ENCODE results near the gene PHLDA1. TPM values are rescaled to one million over a fixed set of nuclear protein-coding genes. Genes with fewer than 3 reads are reported as not detected.

Gene PHLDA1
- total and polyA plus RNA-seq, 4 experiments from 2014 or later = 1.3 to 8.5 (median 5.2) TPM

DNA sequence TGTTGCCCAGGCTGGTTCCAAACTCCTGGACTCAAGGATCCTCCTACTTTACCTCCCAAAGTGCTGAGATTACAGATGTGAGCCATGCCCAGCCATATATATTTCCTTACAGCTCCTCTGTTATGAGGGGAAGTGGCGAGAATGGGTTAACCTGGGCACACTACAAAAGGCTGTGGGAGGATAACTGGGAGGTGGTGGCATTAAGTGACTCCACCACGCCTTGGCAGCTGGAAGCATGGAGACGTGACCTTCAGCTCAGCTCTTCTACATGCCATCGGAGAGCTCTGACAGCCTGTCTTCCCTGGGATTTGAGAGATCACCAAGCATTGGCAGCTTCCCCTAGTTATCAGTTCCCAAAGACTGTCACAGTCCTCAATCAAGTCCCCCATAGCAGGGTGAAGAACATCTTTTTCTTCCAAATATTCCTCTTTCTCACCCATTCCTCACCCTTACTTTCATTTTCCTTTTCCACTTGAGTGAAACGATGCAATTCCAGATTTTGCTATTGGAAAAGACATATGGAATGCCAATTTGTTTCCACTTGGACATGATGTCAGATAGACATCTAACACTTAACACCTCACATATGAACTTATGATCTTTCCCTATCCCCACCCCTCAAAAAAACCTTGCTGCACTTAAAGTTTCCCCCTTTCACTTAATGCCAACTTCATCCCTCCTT, 48.5 kb downstream of the PHLDA1 start:
- peaks cover 50% of the 10 kb centered on the region for H3K4me1 ChIP-seq (ENCODE audit: insufficient read depth, low read length)
- H3K9me3 Mint-ChIP-seq = peaks cover 0 to 4% (median 0%) of the 10 kb centered on the region in 8 donors
- intact Hi-C loops (cut with micrococcal nuclease) = no loop called here
- H3K27ac ChIP-seq (ENCODE audit: low read depth, low read length) = no peak overlapping the region
- H3K9me3 ChIP-seq (ENCODE audit: control insufficient read depth in 1 of 2, low read length in 2 of 2) = no peaks in the 10 kb centered on the region
- H3K36me3 ChIP-seq (ENCODE audit: insufficient read depth, low read length) = no peaks in the 10 kb centered on the region
- ChIA-PET POLR2A (ENCODE audit: partially characterized antibody) (interaction anchor here (1.3 to 6.5 kb wide), 2 partner anchors 38 to 48 kb away, joined by 5 to 80 read pairs; partner anchors contain the start of gene PHLDA1), CTCF (ENCODE audit: partially characterized antibody) (no interaction called here)
- no peak overlapping the region for H3K4me3 ChIP-seq (ENCODE audit: low read length in 2 of 2)
- H3K27me3 ChIP-seq (ENCODE audit: insufficient read depth, low read length) = no peaks in the 10 kb centered on the region
- H3K27me3 Mint-ChIP-seq = no peaks in the 10 kb centered on the region
- peak overlapping the region in 6 of 7 donors; percentile 7 to 95 (median 51) for H3K27ac Mint-ChIP-seq
- H3K36me3 Mint-ChIP-seq = no peaks in the 10 kb centered on the region
- H3K4me1 Mint-ChIP-seq = peaks cover 36 to 62% (median 50%) of the 10 kb centered on the region in 4 donors
- DNase-seq = no peak
- peak overlapping the region in 3 of 8 donors; percentile 0 to 37 (median 34) for H3K4me3 Mint-ChIP-seq

DNA sequence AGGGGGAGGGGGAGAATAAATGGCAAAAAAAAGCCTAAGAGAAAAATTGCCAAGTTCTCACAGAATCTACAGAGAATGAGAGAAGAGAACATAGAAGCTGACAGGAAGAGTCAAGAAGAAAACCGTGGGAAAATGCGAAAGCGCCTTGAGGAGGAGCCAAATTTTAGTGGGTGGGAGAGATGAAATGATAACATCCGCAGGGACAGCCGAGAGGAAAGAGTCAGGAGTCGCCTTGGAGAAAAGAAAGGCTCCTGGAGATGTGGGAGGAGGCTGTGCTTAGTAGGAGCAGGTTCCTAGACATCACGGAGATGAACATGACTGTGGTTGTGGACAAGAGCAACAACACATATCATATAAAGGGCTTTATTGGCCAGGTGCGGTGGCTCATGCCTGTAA, 49.4 kb downstream of the PHLDA1 start:
- Histone ChIP-seq H3K9me3 (ENCODE audit: control insufficient read depth in 1 of 2, low read length in 2 of 2) (no peaks in the 10 kb centered on the region), H3K36me3 (ENCODE audit: insufficient read depth, low read length) (no peaks in the 10 kb centered on the region), H3K27me3 (ENCODE audit: insufficient read depth, low read length) (no peaks in the 10 kb centered on the region), H3K4me3 (ENCODE audit: low read length in 2 of 2) (no peak overlapping the region), H3K4me1 (ENCODE audit: insufficient read depth, low read length) (peaks cover 59% of the 10 kb centered on the region), H3K27ac (ENCODE audit: low read depth, low read length) (no peak overlapping the region)
- Mint-ChIP-seq H3K27me3 (no peaks in the 10 kb centered on the region), H3K27ac (peak overlapping the region in 3 of 7 donors; percentile 3 to 66 (median 48)), H3K4me3 (peak overlapping the region in 4 of 8 donors; percentile 3 to 62 (median 18)), H3K9me3 (peaks cover 0 to 2% (median 0%) of the 10 kb centered on the region in 8 donors), H3K36me3 (no peaks in the 10 kb centered on the region), H3K4me1 (peaks cover 42 to 70% (median 57%) of the 10 kb centered on the region in 4 donors)
- ChIA-PET POLR2A (ENCODE audit: partially characterized antibody) (interaction anchor here (1.3 to 6.5 kb wide), 2 partner anchors 39 to 49 kb away, joined by 5 to 80 read pairs; partner anchors contain the start of gene PHLDA1), CTCF (ENCODE audit: partially characterized antibody) (interaction anchor here (1.4 kb wide), 1 partner anchor 39 kb away, joined by 3 read pairs; no protein-coding TSS in a partner anchor)
- DNase-seq = no peak
- intact Hi-C loops (cut with micrococcal nuclease) = no loop called here

GRCh38 chr12:75981247-75982168, 50.1 kb downstream of the PHLDA1 start:
- H3K9me3 ChIP-seq (ENCODE audit: control insufficient read depth in 1 of 2, low read length in 2 of 2) = no peaks in the 10 kb centered on the region
- no peaks in the 10 kb centered on the region for H3K27me3 ChIP-seq (ENCODE audit: insufficient read depth, low read length)
- no peak overlapping the region for H3K27ac ChIP-seq (ENCODE audit: low read depth, low read length)
- H3K4me1 ChIP-seq (ENCODE audit: insufficient read depth, low read length) = peaks cover 59% of the 10 kb centered on the region
- intact Hi-C loops (cut with micrococcal nuclease) = no loop called here
- DNase-seq = no peak
- POLR2A ChIA-PET (ENCODE audit: partially characterized antibody) = interaction anchor here (3.3 to 6.5 kb wide), 2 partner anchors 39 to 50 kb away, joined by 14 to 80 read pairs; partner anchors contain the start of gene PHLDA1
- H3K4me3 Mint-ChIP-seq = peak overlapping the region in 1 of 8 donors; percentile 62
- H3K4me1 Mint-ChIP-seq = peaks cover 42 to 73% (median 57%) of the 10 kb centered on the region in 4 donors
- H3K9me3 Mint-ChIP-seq = peaks cover 0 to 2% (median 0%) of the 10 kb centered on the region in 8 donors
- H3K36me3 Mint-ChIP-seq = no peaks in the 10 kb centered on the region
- no peak overlapping the region for H3K27ac Mint-ChIP-seq
- H3K4me3 ChIP-seq (ENCODE audit: low read length in 2 of 2) = no peak overlapping the region
- CTCF ChIA-PET (ENCODE audit: partially characterized antibody) = interaction anchor here (1.4 kb wide), 1 partner anchor 39 kb away, joined by 3 read pairs; no protein-coding TSS in a partner anchor
- no peaks in the 10 kb centered on the region for H3K27me3 Mint-ChIP-seq
- no peaks in the 10 kb centered on the region for H3K36me3 ChIP-seq (ENCODE audit: insufficient read depth, low read length)

GRCh38 chr12:75979181-75979580, 52.4 kb downstream of the PHLDA1 start:
- Histone ChIP-seq H3K27me3 (ENCODE audit: insufficient read depth, low read length) (no peaks in the 10 kb centered on the region), H3K36me3 (ENCODE audit: insufficient read depth, low read length) (no peaks in the 10 kb centered on the region), H3K4me3 (ENCODE audit: low read length in 2 of 2) (no peak overlapping the region), H3K27ac (ENCODE audit: low read depth, low read length) (peak overlapping the region; percentile 79), H3K9me3 (ENCODE audit: control insufficient read depth in 1 of 2, low read length in 2 of 2) (no peaks in the 10 kb centered on the region), H3K4me1 (ENCODE audit: insufficient read depth, low read length) (peaks cover 39% of the 10 kb centered on the region)
- H3K27me3 Mint-ChIP-seq = no peaks in the 10 kb centered on the region
- peaks cover 0 to 2% (median 0%) of the 10 kb centered on the region in 8 donors for H3K9me3 Mint-ChIP-seq
- POLR2A ChIA-PET (ENCODE audit: partially characterized antibody) = interaction anchor here (0.6 to 6.5 kb wide), 6 partner anchors 8 to 499 kb away, joined by 3 to 80 read pairs (median 6); partner anchors contain the start of genes GLIPR1, KRR1 and PHLDA1
- peak; percentile 18 to 64 (median 21) for DNase-seq
- peak overlapping the region; percentile 90 to 98 (median 92) for H3K27ac Mint-ChIP-seq
- CTCF ChIA-PET (ENCODE audit: partially characterized antibody) = interaction anchor here (1.1 to 2.3 kb wide), 4 partner anchors 13 to 58 kb away, joined by 3 to 10 read pairs (median 4); partner anchors contain the start of gene PHLDA1
- peaks cover 30 to 66% (median 44%) of the 10 kb centered on the region in 4 donors for H3K4me1 Mint-ChIP-seq
- H3K36me3 Mint-ChIP-seq = no peaks in the 10 kb centered on the region
- H3K4me3 Mint-ChIP-seq = peak overlapping the region in 7 of 8 donors; percentile 3 to 66 (median 47)
- intact Hi-C loops (cut with micrococcal nuclease) = loop anchor here (2.0 kb wide), 1 partner anchor 14 kb away; no protein-coding TSS in a partner anchor

- ChIA-PET POLR2A (ENCODE audit: partially characterized antibody) (interaction anchor here (0.7 to 6.5 kb wide), 6 partner anchors 9 to 498 kb away, joined by 3 to 80 read pairs (median 6); partner anchors contain the start of genes GLIPR1, KRR1, NAP1L1 and PHLDA1), CTCF (ENCODE audit: partially characterized antibody) (interaction anchor here (1.1 to 2.3 kb wide), 4 partner anchors 24 to 58 kb away, joined by 3 to 10 read pairs (median 4); partner anchors contain the start of gene PHLDA1)
Measured at GRCh38 chr12:75978677-75979076, 52.9 kb downstream of the PHLDA1 start.

DNA sequence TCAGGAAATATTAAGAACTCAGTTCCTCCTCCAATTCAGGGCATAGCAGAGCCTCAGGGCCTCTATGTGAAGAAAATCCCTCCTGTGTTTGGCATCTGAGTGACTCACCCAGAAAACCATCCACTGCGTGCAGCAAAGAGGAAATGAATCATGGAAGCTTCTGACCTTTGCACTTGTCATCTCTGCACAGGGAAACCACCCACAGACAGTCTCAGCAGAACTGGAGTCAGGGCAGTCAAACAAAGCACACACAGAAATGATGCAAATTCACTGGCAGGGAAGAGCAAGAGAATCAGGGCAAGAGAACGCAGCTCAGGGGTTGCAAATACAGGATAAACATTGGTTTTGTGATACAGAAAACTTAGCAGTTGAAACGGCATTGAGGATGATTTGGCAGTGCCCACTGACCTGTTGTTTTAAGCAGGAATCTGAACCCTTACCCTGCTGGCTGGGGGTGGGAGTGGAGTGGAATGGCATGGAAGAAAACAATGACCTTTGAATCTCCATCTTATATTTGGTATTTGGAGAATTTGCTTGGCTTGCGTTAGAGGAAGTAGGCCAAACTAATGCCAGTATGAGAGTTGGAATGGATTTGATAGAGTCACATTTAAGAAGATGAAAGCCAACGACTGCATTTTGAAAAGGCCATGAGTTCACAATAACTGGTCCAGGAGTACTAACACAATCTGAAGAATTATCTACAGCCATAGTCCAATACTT, 53.5 kb downstream of the PHLDA1 start:
- intact Hi-C loops (cut with micrococcal nuclease) = loop anchor here (1.0 to 2.0 kb wide), 5 partner anchors 15 to 106 kb away; partner anchors contain the start of genes NAP1L1 and PHLDA1
- H3K27me3 Mint-ChIP-seq = no peaks in the 10 kb centered on the region
- H3K36me3 ChIP-seq (ENCODE audit: insufficient read depth, low read length) = no peaks in the 10 kb centered on the region
- peak overlapping the region; percentile 79 for H3K27ac ChIP-seq (ENCODE audit: low read depth, low read length)
- ChIA-PET CTCF (ENCODE audit: partially characterized antibody) (interaction anchor here (0.6 to 2.3 kb wide), 5 partner anchors 19 to 59 kb away, joined by 3 to 10 read pairs (median 3); partner anchors contain the start of gene PHLDA1), POLR2A (ENCODE audit: partially characterized antibody) (interaction anchor here (0.6 to 6.5 kb wide), 11 partner anchors 9 to 498 kb away, joined by 3 to 80 read pairs (median 4); partner anchors contain the start of genes GLIPR1, KRR1, NAP1L1 and PHLDA1)
- no peaks in the 10 kb centered on the region for H3K9me3 ChIP-seq (ENCODE audit: control insufficient read depth in 1 of 2, low read length in 2 of 2)
- H3K27ac Mint-ChIP-seq = peak overlapping the region; percentile 90 to 98 (median 92)
- peaks cover 25 to 55% (median 36%) of the 10 kb centered on the region in 4 donors for H3K4me1 Mint-ChIP-seq
- peak overlapping the region; percentile 4 to 75 (median 48) for H3K4me3 Mint-ChIP-seq
- no peak overlapping the region for H3K4me3 ChIP-seq (ENCODE audit: low read length in 2 of 2)
- peaks cover 32% of the 10 kb centered on the region for H3K4me1 ChIP-seq (ENCODE audit: insufficient read depth, low read length)
- peaks cover 0 to 2% (median 0%) of the 10 kb centered on the region in 8 donors for H3K9me3 Mint-ChIP-seq
- DNase-seq = peak; percentile 69 to 95 (median 79)
- no peaks in the 10 kb centered on the region for H3K36me3 Mint-ChIP-seq
- no peaks in the 10 kb centered on the region for H3K27me3 ChIP-seq (ENCODE audit: insufficient read depth, low read length)

More at GRCh38 chr12:75978677-75979076, 52.9 kb downstream of the PHLDA1 start:
- Histone ChIP-seq H3K4me1 (ENCODE audit: insufficient read depth, low read length) (peaks cover 37% of the 10 kb centered on the region), H3K27me3 (ENCODE audit: insufficient read depth, low read length) (no peaks in the 10 kb centered on the region), H3K27ac (ENCODE audit: low read depth, low read length) (peak overlapping the region; percentile 79), H3K36me3 (ENCODE audit: insufficient read depth, low read length) (no peaks in the 10 kb centered on the region), H3K9me3 (ENCODE audit: control insufficient read depth in 1 of 2, low read length in 2 of 2) (no peaks in the 10 kb centered on the region), H3K4me3 (ENCODE audit: low read length in 2 of 2) (no peak overlapping the region)
- Mint-ChIP-seq H3K4me1 (peaks cover 30 to 61% (median 42%) of the 10 kb centered on the region in 4 donors), H3K27ac (peak overlapping the region; percentile 90 to 98 (median 92)), H3K4me3 (peak overlapping the region in 7 of 8 donors; percentile 1 to 75 (median 49)), H3K27me3 (no peaks in the 10 kb centered on the region), H3K36me3 (no peaks in the 10 kb centered on the region), H3K9me3 (peaks cover 0 to 2% (median 0%) of the 10 kb centered on the region in 8 donors)
- intact Hi-C loops (cut with micrococcal nuclease) = loop anchor here (1.0 to 2.0 kb wide), 5 partner anchors 14 to 106 kb away; partner anchors contain the start of genes NAP1L1 and PHLDA1
- DNase-seq = peak in 1 of 5 donors; percentile 54

All from CD4-positive, alpha-beta memory T cell (primary cell).